Smooth muscle cell (in vitro differentiated cells): ENCODE results near the gene DST. TPM values are rescaled to one million over a fixed set of nuclear protein-coding genes. Genes with fewer than 3 reads are reported as not detected.
A peak's percentile ranks its signal among the peaks of the same experiment; 100 is the strongest.

Source experiments
- DNase-seq: peaks from one replicate; lab custom pipeline; 2025; ENCODE audit not compliant: unreplicated experiment; lab: John Stamatoyannopoulos, UW
- H2AFZ ChIP-seq: fragments of 200-600 bp; sonication (generic); 2 replicates; pipeline ENCODE4 v1.6.0; 2016; ENCODE audit warnings: antibody characterized with exemption, low read depth, mild to moderate bottlenecking
- H3F3A ChIP-seq: fragments of 200-600 bp; sonication (generic); 2 replicates; pipeline ENCODE4 v1.6.0; 2017; ENCODE audit warnings: antibody characterized with exemption, low read depth
- H3K27ac ChIP-seq: fragments of 200-600 bp; sonication (generic); 2 replicates; pipeline ENCODE4 v1.5.1; 2016; ENCODE audit warnings: low read depth, mild to moderate bottlenecking
- H3K27me3 ChIP-seq: fragments of 200-600 bp; sonication (generic); 2 replicates; pipeline ENCODE4 v1.6.1; 2016; ENCODE audit warnings: low read depth, mild to moderate bottlenecking
- H3K36me3 ChIP-seq: fragments of 200-600 bp; sonication (generic); 2 replicates; pipeline ENCODE4 v1.5.1; 2016; ENCODE audit warnings: low read depth
- H3K4me1 ChIP-seq: fragments of 200-600 bp; sonication (generic); 2 replicates; pipeline ENCODE4 v1.5.1; 2016; ENCODE audit warnings: low read depth
- H3K4me2 ChIP-seq: fragments of 200-600 bp; sonication (generic); 2 replicates; pipeline ENCODE4 v1.6.0; 2016; ENCODE audit warnings: mild to moderate bottlenecking
- H3K4me3 ChIP-seq: fragments of 200-600 bp; sonication (generic); 2 replicates; pipeline ENCODE4 v1.5.1; 2016; ENCODE audit warnings: mild to moderate bottlenecking
- H3K79me2 ChIP-seq: fragments of 200-600 bp; sonication (generic); 2 replicates; pipeline ENCODE4 v1.6.0; 2016; ENCODE audit warnings: low read depth, mild to moderate bottlenecking
- H3K9ac ChIP-seq: fragments of 200-600 bp; sonication (generic); 2 replicates; pipeline ENCODE4 v1.6.0; 2016; ENCODE audit warnings: low read depth
- H3K9me3 ChIP-seq: fragments of 200-600 bp; sonication (generic); replicated peaks from 2 replicates; pipeline ENCODE4 v1.5.1; 2016; ENCODE audit warnings: low read depth
- H4K20me1 ChIP-seq: fragments of 200-600 bp; sonication (generic); 2 replicates; pipeline ENCODE4 v1.6.0; 2016; ENCODE audit warnings: low read depth
- WGBS: methylation state at CpG from one replicate; pipeline ENCODE4 v1.1.7; 2016; ENCODE audit warnings: low lambda C conversion rate; 5-methylcytosine and 5-hydroxymethylcytosine counted together
- polyA plus RNA-seq: library from polyadenylated mRNA; unstranded; fragments of >200 nt; fragmentation: Nextera tagmentation; extraction: Ambion mirVana; gene quantifications from 2 replicates; pipeline ENCODE4 v1.2.1, GENCODE V29; 2016
- total RNA-seq: library from RNA; depleted of rRNA; stranded (reverse); fragments of >200 nt; gene quantifications from 2 replicates; pipeline ENCODE4 v1.2.3, GENCODE V29; 2014
- TF ChIP-seq, protein P1 (sequence below): fragments of 200-600 bp; sonication (generic); IDR thresholded peaks from 2 replicates; pipeline ENCODE4 v1.5.1; 2017; ENCODE audit warnings: borderline replicate concordance, mild to moderate bottlenecking, antibody characterized with exemption; ENCODE audit not compliant: insufficient read depth, poor library complexity, severe bottlenecking

The DST gene
- total and polyA plus RNA-seq, 2 experiments from 2014 or later: 17.1 to 186 TPM

- H3K79me2 ChIP-seq: no peaks in the 10 kb centered on the region
- no peak for DNase-seq
Measured at GRCh38 chr6:56521976-56522375, 120.7 kb downstream of the DST start.

DNA sequence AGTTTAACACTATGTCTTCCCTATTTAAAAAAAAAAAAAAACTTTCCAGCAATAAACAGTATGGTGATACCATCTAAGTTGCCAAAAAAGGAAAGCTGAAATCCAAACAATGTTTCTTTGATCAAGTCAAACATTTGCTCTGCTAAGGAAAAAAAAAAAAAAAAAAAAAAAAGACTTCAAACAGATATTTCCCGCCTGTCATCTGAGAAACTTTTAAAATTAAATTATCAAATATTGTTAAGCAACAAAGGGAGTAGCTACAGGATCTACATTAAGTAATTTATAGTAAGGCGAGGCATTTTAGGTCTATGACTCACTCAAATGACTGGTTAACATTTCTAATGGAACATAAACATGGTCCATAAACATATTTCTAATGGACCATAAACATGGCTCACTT is 121.2 kb downstream of the DST start:
- TF ChIP-seq, protein P1, sequence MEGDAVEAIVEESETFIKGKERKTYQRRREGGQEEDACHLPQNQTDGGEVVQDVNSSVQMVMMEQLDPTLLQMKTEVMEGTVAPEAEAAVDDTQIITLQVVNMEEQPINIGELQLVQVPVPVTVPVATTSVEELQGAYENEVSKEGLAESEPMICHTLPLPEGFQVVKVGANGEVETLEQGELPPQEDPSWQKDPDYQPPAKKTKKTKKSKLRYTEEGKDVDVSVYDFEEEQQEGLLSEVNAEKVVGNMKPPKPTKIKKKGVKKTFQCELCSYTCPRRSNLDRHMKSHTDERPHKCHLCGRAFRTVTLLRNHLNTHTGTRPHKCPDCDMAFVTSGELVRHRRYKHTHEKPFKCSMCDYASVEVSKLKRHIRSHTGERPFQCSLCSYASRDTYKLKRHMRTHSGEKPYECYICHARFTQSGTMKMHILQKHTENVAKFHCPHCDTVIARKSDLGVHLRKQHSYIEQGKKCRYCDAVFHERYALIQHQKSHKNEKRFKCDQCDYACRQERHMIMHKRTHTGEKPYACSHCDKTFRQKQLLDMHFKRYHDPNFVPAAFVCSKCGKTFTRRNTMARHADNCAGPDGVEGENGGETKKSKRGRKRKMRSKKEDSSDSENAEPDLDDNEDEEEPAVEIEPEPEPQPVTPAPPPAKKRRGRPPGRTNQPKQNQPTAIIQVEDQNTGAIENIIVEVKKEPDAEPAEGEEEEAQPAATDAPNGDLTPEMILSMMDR: no peak
- no peak overlapping the region for H3K4me3 ChIP-seq
- H3K9me3 ChIP-seq: no peaks in the 10 kb centered on the region
- peak overlapping the region; percentile 20 for H3K27ac ChIP-seq
- WGBS: 72% methylated on average over 2 of the region's 2 CpGs
- no peak overlapping the region for H2AFZ ChIP-seq
- peaks cover 9% of the 10 kb centered on the region for H3F3A ChIP-seq
- no peaks in the 10 kb centered on the region for H3K27me3 ChIP-seq
- no peaks in the 10 kb centered on the region for H3K79me2 ChIP-seq
- no peaks in the 10 kb centered on the region for H3K36me3 ChIP-seq
- H3K4me2 ChIP-seq: no peak overlapping the region
- H3K9ac ChIP-seq: no peak overlapping the region
- H4K20me1 ChIP-seq: no peaks in the 10 kb centered on the region
- H3K4me1 ChIP-seq: peaks cover 44% of the 10 kb centered on the region
- DNase-seq: no peak

More at GRCh38 chr6:56521976-56522375, 120.7 kb downstream of the DST start:
- H3K4me1 ChIP-seq: peaks cover 49% of the 10 kb centered on the region
- H3K36me3 ChIP-seq: no peaks in the 10 kb centered on the region
- 62% methylated on average over 2 of the region's 2 CpGs for WGBS
- no peak overlapping the region for H3K9ac ChIP-seq
- H2AFZ ChIP-seq: no peak overlapping the region
- peak overlapping the region; percentile 20 for H3K27ac ChIP-seq
- no peaks in the 10 kb centered on the region for H4K20me1 ChIP-seq
- no peaks in the 10 kb centered on the region for H3K9me3 ChIP-seq
- no peaks in the 10 kb centered on the region for H3K27me3 ChIP-seq
- TF ChIP-seq, protein P1: no peak
- no peak overlapping the region for H3K4me2 ChIP-seq
- H3F3A ChIP-seq: peaks cover 9% of the 10 kb centered on the region
- H3K4me3 ChIP-seq: no peak overlapping the region

- H3K4me3 ChIP-seq: no peak overlapping the region
- peaks cover 9% of the 10 kb centered on the region for H3F3A ChIP-seq
- WGBS: 50% methylated on average over 1 of the region's 1 CpG
- TF ChIP-seq, protein P1: no peak
- peaks cover 32% of the 10 kb centered on the region for H3K4me1 ChIP-seq
- no peak overlapping the region for H2AFZ ChIP-seq
- no peaks in the 10 kb centered on the region for H3K9me3 ChIP-seq
- no peak overlapping the region for H3K27ac ChIP-seq
- H4K20me1 ChIP-seq: no peaks in the 10 kb centered on the region
- H3K79me2 ChIP-seq: no peaks in the 10 kb centered on the region
- no peaks in the 10 kb centered on the region for H3K27me3 ChIP-seq
- H3K9ac ChIP-seq: no peak overlapping the region
- H3K36me3 ChIP-seq: no peaks in the 10 kb centered on the region
- H3K4me2 ChIP-seq: no peak overlapping the region
- DNase-seq: no peak
Measured at GRCh38 chr6:56520218-56520617, 122.5 kb downstream of the DST start.

- H3F3A ChIP-seq: peaks cover under 1% of the 10 kb centered on the region
- H3K27me3 ChIP-seq: no peaks in the 10 kb centered on the region
- WGBS: 91% methylated on average over 5 of the region's 5 CpGs
- no peaks in the 10 kb centered on the region for H3K9me3 ChIP-seq
- no peaks in the 10 kb centered on the region for H4K20me1 ChIP-seq
- H3K4me3 ChIP-seq: no peak overlapping the region
- TF ChIP-seq, protein P1: no peak
- H3K36me3 ChIP-seq: no peaks in the 10 kb centered on the region
- H2AFZ ChIP-seq: no peak overlapping the region
- no peaks in the 10 kb centered on the region for H3K79me2 ChIP-seq
- H3K27ac ChIP-seq: no peak overlapping the region
- peaks cover 21% of the 10 kb centered on the region for H3K4me1 ChIP-seq
- DNase-seq: no peak
- H3K9ac ChIP-seq: no peak overlapping the region
- H3K4me2 ChIP-seq: no peak overlapping the region
Measured at GRCh38 chr6:56518995-56519767, 123.5 kb downstream of the DST start.
